Measurements from ENCODE around the gene ZNF532. TPM values are rescaled to one million over a fixed set of nuclear protein-coding genes. Genes with fewer than 3 reads are reported as not detected.
"Not testable (repeated sequence)": the region's sequence is repeated elsewhere in the genome, so short reads cannot be mapped to it uniquely, and the experiment has no call there.

Gene ZNF532
- total RNA-seq (2014; rRNA removed; shearing (Covaris generic)): 16.6 and 20.8 TPM in 2 replicates

GRCh38 chr18:58864146-58865032 lies at the start of gene ZNF532:
Gene ZNF532, plus strand, starts transcription at chr18:58864877. CDS start in a region left out here.
- peak; percentile 49 for DNase-seq (ENCODE audit: low read depth)

- no peak for DNase-seq (ENCODE audit: low read depth)
Observed at GRCh38 chr18:58819051-58819450, 45.6 kb upstream of the ZNF532 start.

- no peak for DNase-seq (ENCODE audit: low read depth)
Observed at GRCh38 chr18:58820251-58820650, 44.4 kb upstream of the ZNF532 start.

- no peak for DNase-seq (ENCODE audit: low read depth)
Observed at GRCh38 chr18:58822944-58823343, 41.7 kb upstream of the ZNF532 start.

- DNase-seq (ENCODE audit: low read depth): no peak
Observed at GRCh38 chr18:58823412-58823811, 41.3 kb upstream of the ZNF532 start.

- not testable (repeated sequence) for DNase-seq (ENCODE audit: low read depth)
Observed at GRCh38 chr18:58826926-58827325, 37.8 kb upstream of the ZNF532 start.

GRCh38 chr18:58827428-58827827 lies 37.2 kb upstream of the ZNF532 start:
- DNase-seq (ENCODE audit: low read depth): no peak

- no peak for DNase-seq (ENCODE audit: low read depth)
Observed at GRCh38 chr18:58827886-58828285, 36.8 kb upstream of the ZNF532 start.

- DNase-seq (ENCODE audit: low read depth): no peak
Observed at GRCh38 chr18:58828399-58829121, 36.1 kb upstream of the ZNF532 start.

GRCh38 chr18:58829263-58829662 lies 35.4 kb upstream of the ZNF532 start:
- no peak for DNase-seq (ENCODE audit: low read depth)

GRCh38 chr18:58829886-58830285 lies 34.8 kb upstream of the ZNF532 start:
- not testable (repeated sequence) for DNase-seq (ENCODE audit: low read depth)

GRCh38 chr18:58831606-58832005 lies 33.1 kb upstream of the ZNF532 start:
- peak; percentile 46 for DNase-seq (ENCODE audit: low read depth)

GRCh38 chr18:58838165-58838860 lies 26.4 kb upstream of the ZNF532 start:
- DNase-seq (ENCODE audit: low read depth): no peak

- DNase-seq (ENCODE audit: low read depth): no peak
Observed at GRCh38 chr18:58838946-58839345, 25.7 kb upstream of the ZNF532 start.

- no peak for DNase-seq (ENCODE audit: low read depth)
Observed at GRCh38 chr18:58842978-58843687, 21.5 kb upstream of the ZNF532 start.

- DNase-seq (ENCODE audit: low read depth): no peak
Observed at GRCh38 chr18:58843688-58844035, 21.0 kb upstream of the ZNF532 start.

GRCh38 chr18:58844871-58845270 lies 19.8 kb upstream of the ZNF532 start:
- no peak for DNase-seq (ENCODE audit: low read depth)

- no peak for DNase-seq (ENCODE audit: low read depth)
Observed at GRCh38 chr18:58845928-58846724, 18.6 kb upstream of the ZNF532 start.

GRCh38 chr18:58847383-58848071 lies 17.1 kb upstream of the ZNF532 start:
- DNase-seq (ENCODE audit: low read depth): no peak

- DNase-seq (ENCODE audit: low read depth): peak; percentile 57
Observed at GRCh38 chr18:58848685-58849084, 16.0 kb upstream of the ZNF532 start.
